ENCODE measurements around the gene CTDSPL. TPM values are rescaled to one million over a fixed set of nuclear protein-coding genes. Genes with fewer than 3 reads are reported as not detected.

CTDSPL gene
- total and polyA plus RNA-seq, 4 donors: 21.3 to 48.0 (median 35.4) TPM

GRCh38 chr3:37859354-37859753 is 2.3 kb upstream of the CTDSPL start:
- Histone ChIP-seq H3K4me3 (ENCODE audit: low read length in 2 of 2) (no peak overlapping the region), H3K27me3 (ENCODE audit: control insufficient read depth in 1 of 2, insufficient read depth in 2 of 2, low read length in 1 of 2) (no peaks in the 10 kb centered on the region), H3K36me3 (ENCODE audit: control insufficient read depth in 1 of 2, insufficient read depth in 2 of 2, low read length in 1 of 2) (no peaks in the 10 kb centered on the region), H3K9me3 (ENCODE audit: control insufficient read depth, low read length) (no peaks in the 10 kb centered on the region), H3K27ac (ENCODE audit: low read depth in 1 of 2, low read length in 2 of 2) (no peak overlapping the region), H3K4me1 (ENCODE audit: control insufficient read depth in 1 of 2, insufficient read depth in 2 of 2, low read length in 2 of 2) (peaks cover 4% of the 10 kb centered on the region in 2 donors)
- no peak for ATAC-seq (ENCODE audit: low FRiP score)
- DNase-seq: no peak
- 89 to 90% methylated on average over 2 of the region's 2 CpGs for WGBS, 2 donors
- intact Hi-C loops (cut with DNase I): no loop called here

DNA sequence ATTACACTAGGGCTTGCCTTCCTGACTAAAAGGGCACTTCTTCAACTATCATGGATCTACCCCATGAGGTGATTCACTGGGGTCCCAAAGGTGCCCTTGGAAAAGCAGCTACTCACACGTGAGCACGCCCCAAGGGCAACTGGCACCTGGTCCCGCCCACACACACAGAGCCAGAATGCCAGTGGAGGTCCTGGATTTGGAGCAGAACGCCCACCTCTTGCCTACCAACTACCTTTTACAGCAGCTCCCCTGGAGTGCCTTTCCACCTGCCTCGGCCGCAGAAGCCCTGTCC is 1.8 kb upstream of the CTDSPL start:
- intact Hi-C loops (cut with DNase I): no loop called here
- DNase-seq (no peak), ATAC-seq (ENCODE audit: low FRiP score) (no peak)
- Histone ChIP-seq H3K4me1 (ENCODE audit: control insufficient read depth in 1 of 2, insufficient read depth in 2 of 2, low read length in 2 of 2) (peaks cover 4% of the 10 kb centered on the region in 2 donors), H3K27ac (ENCODE audit: low read depth in 1 of 2, low read length in 2 of 2) (peak overlapping the region; percentile 4 to 73), H3K36me3 (ENCODE audit: control insufficient read depth in 1 of 2, insufficient read depth in 2 of 2, low read length in 1 of 2) (no peaks in the 10 kb centered on the region), H3K27me3 (ENCODE audit: control insufficient read depth in 1 of 2, insufficient read depth in 2 of 2, low read length in 1 of 2) (no peaks in the 10 kb centered on the region), H3K9me3 (ENCODE audit: control insufficient read depth, low read length) (no peaks in the 10 kb centered on the region), H3K4me3 (ENCODE audit: low read length in 2 of 2) (no peak overlapping the region)
- WGBS, 2 donors: 84 to 87% methylated on average over 6 of the region's 6 CpGs

GRCh38 chr3:37862219-37862902 is 681 bp downstream of the CTDSPL start:
- no peaks in the 10 kb centered on the region for H3K27me3 ChIP-seq (ENCODE audit: control insufficient read depth in 1 of 2, insufficient read depth in 2 of 2, low read length in 1 of 2)
- intact Hi-C loops (cut with DNase I): no loop called here
- H3K4me1 ChIP-seq (ENCODE audit: control insufficient read depth in 1 of 2, insufficient read depth in 2 of 2, low read length in 2 of 2): no peaks in the 10 kb centered on the region

DNA sequence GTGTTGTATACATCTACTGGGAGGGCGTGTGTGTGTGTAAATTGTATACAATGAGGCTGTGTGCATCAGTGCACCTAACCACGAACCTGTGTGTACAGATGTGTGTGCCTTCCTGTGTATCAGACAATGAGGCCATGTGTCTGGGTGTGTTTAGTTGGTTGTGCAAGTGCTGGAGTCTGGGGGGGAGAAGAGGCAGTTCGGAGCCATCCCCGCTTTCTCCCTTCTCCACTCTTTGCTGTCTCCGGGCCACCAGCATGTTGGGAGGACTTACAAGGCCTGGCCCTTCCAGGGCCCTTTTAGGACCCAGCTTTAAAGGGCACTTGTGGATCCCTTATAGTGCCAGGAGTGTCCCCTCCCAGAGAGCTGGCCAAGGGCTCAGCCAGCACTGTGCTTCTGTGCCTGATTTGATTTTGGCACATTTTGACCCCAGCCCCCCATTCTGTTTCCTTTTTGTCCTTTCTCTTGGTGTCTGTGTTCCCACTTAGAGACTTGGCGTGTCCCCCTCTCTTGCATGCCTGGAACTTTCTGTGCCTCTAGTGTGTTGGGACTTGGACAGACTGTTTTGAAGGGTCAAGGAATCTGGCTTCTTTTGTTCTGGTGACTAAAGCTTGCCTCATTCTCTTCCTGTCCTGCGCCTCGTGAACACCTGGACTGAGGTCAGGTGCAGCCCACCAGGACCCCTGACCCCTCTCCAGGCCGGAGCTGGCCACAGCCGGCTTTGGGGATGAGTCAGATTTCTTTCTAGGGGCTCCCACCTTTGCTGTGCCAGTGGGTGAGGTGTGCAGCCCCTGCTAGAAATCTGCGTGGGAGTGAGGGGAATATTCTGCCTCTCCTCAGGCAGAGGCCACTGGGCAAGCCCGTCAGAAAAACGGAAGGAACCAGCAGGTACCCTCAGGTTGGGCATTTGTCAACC is 1.5 kb downstream of the CTDSPL start:
- WGBS, 2 donors: 13% methylated on average over 13 of the region's 13 CpGs
- H3K4me1 ChIP-seq (ENCODE audit: control insufficient read depth in 1 of 2, insufficient read depth in 2 of 2, low read length in 2 of 2): no peaks in the 10 kb centered on the region
- H3K36me3 ChIP-seq (ENCODE audit: control insufficient read depth in 1 of 2, insufficient read depth in 2 of 2, low read length in 1 of 2): no peaks in the 10 kb centered on the region
- ATAC-seq (ENCODE audit: low FRiP score) (peak; percentile 0), DNase-seq (no peak)
- no peaks in the 10 kb centered on the region for H3K9me3 ChIP-seq (ENCODE audit: control insufficient read depth, low read length)
- no peaks in the 10 kb centered on the region for H3K27me3 ChIP-seq (ENCODE audit: control insufficient read depth in 1 of 2, insufficient read depth in 2 of 2, low read length in 1 of 2)
- peak overlapping the region in 1 of 2 donors; percentile 35 for H3K27ac ChIP-seq (ENCODE audit: low read depth in 1 of 2, low read length in 2 of 2)
- intact Hi-C loops (cut with DNase I): no loop called here
- H3K4me3 ChIP-seq (ENCODE audit: low read length in 2 of 2): peak overlapping the region; percentile 86 to 97

More at GRCh38 chr3:37862219-37862902, 681 bp downstream of the CTDSPL start:
- no peaks in the 10 kb centered on the region for H3K36me3 ChIP-seq (ENCODE audit: control insufficient read depth in 1 of 2, insufficient read depth in 2 of 2, low read length in 1 of 2)
- WGBS, 2 donors: 2% methylated on average over 38 of the region's 38 CpGs
- no peaks in the 10 kb centered on the region for H3K9me3 ChIP-seq (ENCODE audit: control insufficient read depth, low read length)
- ATAC-seq (ENCODE audit: low FRiP score): peak; percentile 33
- peak; percentile 75 to 89 for DNase-seq
- peak overlapping the region in 1 of 2 donors; percentile 61 for H3K27ac ChIP-seq (ENCODE audit: low read depth in 1 of 2, low read length in 2 of 2)
- H3K4me3 ChIP-seq (ENCODE audit: low read length in 2 of 2): peak overlapping the region; percentile 86 to 97

GRCh38 chr3:37863949-37864822 is 2.5 kb downstream of the CTDSPL start:
- no peaks in the 10 kb centered on the region for H3K36me3 ChIP-seq (ENCODE audit: control insufficient read depth in 1 of 2, insufficient read depth in 2 of 2, low read length in 1 of 2)
- peak overlapping the region in 1 of 2 donors; percentile 32 for H3K27ac ChIP-seq (ENCODE audit: low read depth in 1 of 2, low read length in 2 of 2)
- H3K4me1 ChIP-seq (ENCODE audit: control insufficient read depth in 1 of 2, insufficient read depth in 2 of 2, low read length in 2 of 2): no peaks in the 10 kb centered on the region
- H3K4me3 ChIP-seq (ENCODE audit: low read length in 2 of 2): no peak overlapping the region
- WGBS, 2 donors: 62% methylated on average over 5 of the region's 5 CpGs
- DNase-seq (no peak), ATAC-seq (ENCODE audit: low FRiP score) (no peak)
- H3K9me3 ChIP-seq (ENCODE audit: control insufficient read depth, low read length): no peaks in the 10 kb centered on the region
- H3K27me3 ChIP-seq (ENCODE audit: control insufficient read depth in 1 of 2, insufficient read depth in 2 of 2, low read length in 1 of 2): no peaks in the 10 kb centered on the region
- intact Hi-C loops (cut with DNase I): no loop called here

DNA sequence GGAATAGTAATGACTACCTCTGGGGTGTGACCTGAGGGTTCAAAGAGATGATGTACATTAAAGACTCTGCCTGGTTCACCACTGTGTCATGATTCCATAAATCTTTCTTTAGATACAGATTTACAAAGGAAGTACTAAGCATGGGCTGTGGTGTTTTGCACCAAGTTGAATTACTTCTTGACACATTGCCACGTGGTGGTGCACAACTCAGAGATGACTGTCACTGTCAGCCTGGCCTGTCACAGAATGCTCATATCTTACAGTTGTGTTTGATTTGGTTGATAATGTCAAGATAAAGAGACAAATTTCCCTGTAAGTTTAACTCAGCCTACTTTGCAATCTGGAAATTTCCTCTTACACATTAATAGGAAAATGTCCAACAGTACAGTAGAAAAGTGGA is 3.2 kb downstream of the CTDSPL start:
- Histone ChIP-seq H3K27me3 (ENCODE audit: control insufficient read depth in 1 of 2, insufficient read depth in 2 of 2, low read length in 1 of 2) (no peaks in the 10 kb centered on the region), H3K36me3 (ENCODE audit: control insufficient read depth in 1 of 2, insufficient read depth in 2 of 2, low read length in 1 of 2) (no peaks in the 10 kb centered on the region), H3K4me3 (ENCODE audit: low read length in 2 of 2) (no peak overlapping the region), H3K9me3 (ENCODE audit: control insufficient read depth, low read length) (no peaks in the 10 kb centered on the region), H3K27ac (ENCODE audit: low read depth in 1 of 2, low read length in 2 of 2) (no peak overlapping the region), H3K4me1 (ENCODE audit: control insufficient read depth in 1 of 2, insufficient read depth in 2 of 2, low read length in 2 of 2) (no peaks in the 10 kb centered on the region)
- no peak for DNase-seq
- WGBS, 2 donors: 38 to 41% methylated on average over 1 of the region's 1 CpG
- ATAC-seq (ENCODE audit: low FRiP score): no peak
- intact Hi-C loops (cut with DNase I): no loop called here

GRCh38 chr3:37867144-37867543 is 5.5 kb downstream of the CTDSPL start:
- H3K4me1 ChIP-seq (ENCODE audit: control insufficient read depth in 1 of 2, insufficient read depth in 2 of 2, low read length in 2 of 2): no peaks in the 10 kb centered on the region
- 96 to 97% methylated on average over 1 of the region's 1 CpG for WGBS, 2 donors
- H3K27me3 ChIP-seq (ENCODE audit: control insufficient read depth in 1 of 2, insufficient read depth in 2 of 2, low read length in 1 of 2): no peaks in the 10 kb centered on the region
- no peak overlapping the region for H3K4me3 ChIP-seq (ENCODE audit: low read length in 2 of 2)
- no peaks in the 10 kb centered on the region for H3K36me3 ChIP-seq (ENCODE audit: control insufficient read depth in 1 of 2, insufficient read depth in 2 of 2, low read length in 1 of 2)
- intact Hi-C loops (cut with DNase I): no loop called here
- DNase-seq (no peak), ATAC-seq (ENCODE audit: low FRiP score) (no peak)
- no peak overlapping the region for H3K27ac ChIP-seq (ENCODE audit: low read depth in 1 of 2, low read length in 2 of 2)
- peaks cover 2% of the 10 kb centered on the region for H3K9me3 ChIP-seq (ENCODE audit: control insufficient read depth, low read length)

DNA sequence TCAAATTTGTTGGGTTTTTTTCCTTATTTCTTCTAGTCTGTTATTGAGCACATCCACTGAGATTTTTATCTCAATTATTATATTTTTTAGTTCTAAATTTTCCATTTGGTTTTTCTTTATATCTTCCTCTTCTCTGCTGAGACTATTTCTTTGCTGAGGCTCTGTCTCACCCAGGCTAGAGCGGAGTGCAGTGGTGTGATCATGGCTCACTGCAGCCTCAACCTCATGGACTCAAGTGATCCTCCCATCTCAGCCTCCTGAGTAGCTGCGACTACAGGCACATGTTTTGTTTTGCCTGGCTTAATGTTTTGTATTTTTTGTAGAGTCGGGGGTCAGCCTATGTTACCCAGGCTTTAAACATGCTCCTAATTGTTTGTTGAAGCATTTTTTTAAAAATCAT is 10.2 kb downstream of the CTDSPL start:
- Histone ChIP-seq H3K27ac (ENCODE audit: low read depth in 1 of 2, low read length in 2 of 2) (no peak overlapping the region), H3K9me3 (ENCODE audit: control insufficient read depth, low read length) (peaks cover 2% of the 10 kb centered on the region), H3K4me1 (ENCODE audit: control insufficient read depth in 1 of 2, insufficient read depth in 2 of 2, low read length in 2 of 2) (no peaks in the 10 kb centered on the region), H3K36me3 (ENCODE audit: control insufficient read depth in 1 of 2, insufficient read depth in 2 of 2, low read length in 1 of 2) (no peaks in the 10 kb centered on the region), H3K27me3 (ENCODE audit: control insufficient read depth in 1 of 2, insufficient read depth in 2 of 2, low read length in 1 of 2) (no peaks in the 10 kb centered on the region), H3K4me3 (ENCODE audit: low read length in 2 of 2) (no peak overlapping the region)
- DNase-seq (no peak), ATAC-seq (ENCODE audit: low FRiP score) (no peak)
- WGBS, 2 donors: 97% methylated on average over 3 of the region's 3 CpGs
- intact Hi-C loops (cut with DNase I): no loop called here
